Amniotic epithelial cell (primary cell): Measurements from ENCODE around the gene GABRG3.

Experiments
- DNase-seq: peaks from one replicate; pipeline ENCODE4 v3.0.0-alpha.2; 2010; ENCODE audit warnings: low read depth

GABRG3 gene

DNA sequence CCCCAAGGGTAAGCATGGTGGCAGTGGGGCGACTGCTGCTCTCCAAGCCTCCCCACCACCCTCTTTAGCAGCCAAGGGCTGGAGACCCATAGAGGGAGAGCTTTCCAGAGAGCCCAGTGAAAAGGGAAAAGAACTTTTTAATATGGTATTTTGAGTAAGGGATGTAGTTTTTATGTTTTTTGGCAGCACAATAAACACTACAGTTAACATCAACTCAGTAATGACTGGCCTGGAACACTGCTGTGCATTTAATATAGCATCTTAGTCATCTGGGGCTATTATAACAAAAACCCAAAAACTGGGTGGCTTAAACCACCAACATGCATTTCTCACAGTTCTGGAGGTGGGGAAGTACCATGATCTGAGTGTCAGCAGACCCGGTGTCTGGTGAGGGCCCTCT, 495.8 kb downstream of the GABRG3 start:
- no peak for DNase-seq

DNA sequence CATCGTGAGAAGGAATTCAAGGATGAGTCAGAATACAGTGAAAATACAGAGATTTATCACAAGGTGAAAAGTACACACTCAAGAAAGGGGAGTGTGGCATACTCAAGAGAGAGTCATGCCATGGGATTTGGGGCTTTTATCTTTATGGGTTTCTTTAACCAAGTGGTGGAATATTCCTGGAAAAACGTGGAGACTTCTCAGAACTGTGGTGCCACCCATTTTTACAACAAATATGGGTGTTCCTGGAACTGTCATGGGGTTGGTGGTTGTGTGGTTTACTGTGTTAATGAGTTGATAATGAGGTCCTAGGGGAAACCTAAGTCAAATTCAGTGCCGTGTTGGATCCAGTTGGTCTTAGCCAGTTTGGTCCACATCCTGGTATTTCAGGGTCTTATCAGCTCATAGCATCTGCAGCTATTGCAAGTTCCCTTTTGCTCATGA, 497.2 kb downstream of the GABRG3 start:
- no peak for DNase-seq

DNA sequence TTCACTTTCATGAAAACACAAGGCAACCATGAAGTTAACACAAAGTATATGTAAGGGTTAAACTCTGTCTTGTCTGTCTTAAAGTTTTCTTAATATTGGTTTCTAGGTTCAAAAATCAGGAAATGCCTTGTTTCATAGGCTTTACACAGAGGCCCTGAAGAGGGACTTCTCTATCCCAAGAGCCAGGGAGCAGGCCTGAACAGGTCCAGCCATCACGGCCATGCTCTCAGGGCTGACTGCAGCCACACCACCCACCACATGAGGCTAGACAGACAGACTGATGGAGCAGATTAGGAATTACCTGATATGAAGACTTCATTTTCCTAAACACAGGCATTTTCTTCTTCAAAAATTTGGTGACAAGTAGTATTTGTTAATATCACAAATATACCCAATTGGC, 502.9 kb downstream of the GABRG3 start:
- no peak for DNase-seq

DNA sequence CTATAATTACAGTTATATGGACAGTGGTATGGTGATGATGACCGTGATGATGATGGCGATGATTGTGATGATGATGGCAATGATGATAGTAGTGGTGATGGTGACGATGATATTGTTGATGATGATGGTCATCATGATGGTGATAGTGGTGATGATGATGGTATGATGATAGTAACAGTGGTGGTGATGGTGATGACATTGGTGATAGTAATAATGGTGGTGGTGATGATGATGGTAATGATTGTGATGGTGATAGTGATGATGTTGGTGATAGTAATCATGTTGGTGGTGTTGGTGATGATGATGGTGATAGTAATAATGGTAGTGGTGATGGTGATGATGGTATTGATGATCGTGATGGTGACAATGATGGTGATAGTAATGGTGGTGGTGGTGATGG, 504.4 kb downstream of the GABRG3 start:
- no peak for DNase-seq

DNA sequence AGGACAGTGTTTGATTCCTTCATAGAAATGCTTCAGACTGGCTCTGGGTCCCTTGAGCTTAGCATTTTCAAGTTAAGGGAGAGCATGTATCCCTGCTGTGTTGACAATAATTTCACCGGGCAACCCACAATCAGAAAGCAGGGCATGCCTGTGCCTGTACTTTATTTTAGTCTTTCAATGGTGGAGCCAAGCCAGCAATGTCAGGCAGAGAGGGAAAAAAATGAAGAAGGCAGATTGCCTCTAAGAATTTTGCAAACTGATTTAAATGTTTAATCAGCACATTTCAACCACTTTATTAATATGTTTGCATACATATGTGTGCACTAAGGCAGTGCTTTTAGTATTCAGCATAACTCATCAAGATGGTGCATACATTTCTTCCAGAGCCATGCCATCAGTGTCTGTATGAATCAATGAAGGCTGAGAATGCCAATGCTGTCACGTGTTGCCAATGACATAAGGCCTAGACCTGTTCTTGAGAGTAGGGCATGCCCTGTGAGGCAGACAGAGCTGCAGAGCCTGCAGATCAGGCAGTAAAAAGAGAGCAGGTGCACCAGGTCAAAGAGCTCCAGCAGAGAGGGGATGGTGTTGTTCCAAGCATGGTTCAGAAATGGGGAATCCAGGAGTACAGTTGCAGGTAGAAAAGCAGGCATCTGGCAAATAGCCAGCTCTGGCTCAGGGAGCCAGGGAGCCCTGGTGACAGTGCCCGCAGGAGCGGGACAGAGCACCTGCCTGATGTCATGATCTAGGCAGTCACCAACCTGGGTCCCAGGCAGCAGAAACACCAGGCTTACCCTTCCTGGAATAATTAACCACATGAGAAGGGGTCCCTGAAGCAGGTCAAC, 508.5 kb downstream of the GABRG3 start:
- no peak for DNase-seq

DNA sequence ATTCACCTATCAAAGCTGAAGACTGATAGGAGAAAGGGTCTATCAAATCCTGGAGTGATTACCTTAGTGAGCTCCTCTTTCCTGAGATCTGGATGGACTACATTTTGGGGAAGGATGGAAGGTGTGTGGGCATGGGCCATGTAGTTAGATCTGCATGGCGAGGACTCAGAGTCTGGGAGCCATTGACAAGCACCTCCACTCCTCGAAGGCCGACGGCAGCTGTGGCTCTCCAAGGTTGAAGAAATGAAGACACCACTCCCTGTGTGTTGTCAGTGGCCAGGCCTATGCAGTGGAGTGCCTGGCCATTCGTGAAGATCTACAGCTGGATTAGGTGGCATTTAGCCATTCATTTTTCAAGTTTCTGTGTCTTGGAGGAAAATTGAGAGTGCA, 509.2 kb downstream of the GABRG3 start:
- no peak for DNase-seq

DNA sequence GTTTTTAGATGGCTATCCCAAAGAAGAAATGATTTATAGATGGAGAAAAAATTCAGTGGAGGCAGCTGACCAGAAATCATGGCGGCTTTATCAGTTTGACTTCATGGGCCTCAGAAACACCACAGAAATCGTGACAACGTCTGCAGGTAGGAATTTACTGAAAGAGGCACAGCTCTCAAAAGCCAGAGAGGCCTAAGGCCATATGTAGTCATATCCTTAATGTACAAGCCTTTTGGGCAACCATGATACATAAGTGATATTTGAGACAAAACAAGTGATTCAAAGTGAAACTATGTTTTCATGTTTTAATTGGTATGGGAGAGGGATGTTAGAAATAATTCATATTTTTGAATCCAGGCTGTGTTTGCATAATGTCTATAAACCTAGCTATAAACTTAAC, 509.7 kb downstream of the GABRG3 start:
- DNase-seq, result no peak

DNA sequence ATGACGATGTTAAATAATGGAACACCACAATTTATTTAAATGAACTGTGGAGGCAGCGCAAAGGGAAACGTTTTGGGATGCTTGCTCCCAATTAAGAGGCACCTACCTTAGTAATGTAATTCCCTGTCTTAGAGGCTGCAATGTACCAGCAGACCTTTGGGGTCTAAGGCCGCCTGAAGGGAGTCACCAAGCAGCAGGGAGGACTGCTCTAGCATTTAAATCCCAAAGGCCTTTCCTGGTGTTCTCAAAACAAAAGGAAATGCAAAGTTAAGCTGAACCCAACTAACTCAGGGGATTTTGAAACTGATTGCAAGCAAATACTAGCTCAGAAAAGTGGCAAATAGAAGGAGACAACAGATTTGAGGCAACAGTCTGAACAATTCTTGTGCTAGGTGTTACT, 510.8 kb downstream of the GABRG3 start:
- DNase-seq, result no peak

DNA sequence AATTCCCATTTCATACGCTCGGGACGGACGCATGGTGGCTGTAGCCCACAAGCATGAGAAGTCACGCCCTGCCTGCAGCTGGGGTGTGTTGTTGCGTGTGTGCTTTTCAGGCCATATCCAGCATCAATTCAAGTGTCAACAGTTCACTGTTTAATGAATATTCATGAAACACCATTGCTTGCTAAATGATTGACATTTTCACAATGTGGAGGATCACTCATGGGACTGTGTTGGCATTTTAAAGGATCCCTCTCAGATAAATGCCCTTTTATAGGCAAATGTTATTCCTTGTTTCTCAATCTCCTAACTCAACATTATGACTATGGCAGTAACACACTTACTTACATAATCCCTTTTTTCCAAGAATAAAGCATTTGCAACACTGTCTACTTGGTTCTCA, 511.3 kb downstream of the GABRG3 start:
- DNase-seq, result no peak

DNA sequence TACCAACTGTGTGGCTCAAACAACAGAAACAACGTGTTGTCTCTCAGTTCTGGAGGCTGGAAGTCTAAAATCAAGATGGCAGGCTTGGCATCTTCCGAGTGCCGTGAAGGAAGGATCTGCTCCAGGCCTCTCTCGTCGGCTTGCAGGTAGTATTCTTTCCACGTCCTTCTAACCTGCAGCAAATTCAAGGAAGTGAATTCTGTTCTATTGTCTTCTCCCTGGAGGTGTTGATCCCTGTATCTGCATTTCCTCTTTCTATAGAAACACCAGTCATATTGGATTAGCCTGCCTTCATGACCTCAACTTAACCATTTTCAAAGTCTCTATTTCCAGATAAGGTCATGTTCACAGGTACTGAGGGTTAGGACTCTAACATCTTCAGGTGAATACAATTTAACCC, 512.1 kb downstream of the GABRG3 start:
- no peak for DNase-seq

DNA sequence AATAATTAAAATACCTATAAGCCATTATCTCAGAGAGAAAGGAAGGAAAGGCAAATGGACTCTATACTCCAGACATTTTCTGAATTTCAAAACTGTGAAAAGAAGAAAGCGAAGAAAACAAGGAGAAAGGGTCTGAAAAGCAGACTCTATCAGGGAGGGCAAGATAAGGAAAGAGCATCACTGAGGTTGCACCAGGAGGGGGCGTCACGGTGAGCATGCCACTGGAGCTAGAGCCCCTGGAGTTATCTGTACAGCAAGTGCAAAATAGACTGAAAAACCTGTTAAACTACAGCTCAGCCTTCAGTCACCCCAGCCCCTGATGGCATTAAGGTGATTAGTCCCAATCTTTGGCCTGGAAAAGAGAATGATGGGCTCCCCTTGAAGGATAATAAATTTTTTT, 514.3 kb downstream of the GABRG3 start:
- no peak for DNase-seq

DNA sequence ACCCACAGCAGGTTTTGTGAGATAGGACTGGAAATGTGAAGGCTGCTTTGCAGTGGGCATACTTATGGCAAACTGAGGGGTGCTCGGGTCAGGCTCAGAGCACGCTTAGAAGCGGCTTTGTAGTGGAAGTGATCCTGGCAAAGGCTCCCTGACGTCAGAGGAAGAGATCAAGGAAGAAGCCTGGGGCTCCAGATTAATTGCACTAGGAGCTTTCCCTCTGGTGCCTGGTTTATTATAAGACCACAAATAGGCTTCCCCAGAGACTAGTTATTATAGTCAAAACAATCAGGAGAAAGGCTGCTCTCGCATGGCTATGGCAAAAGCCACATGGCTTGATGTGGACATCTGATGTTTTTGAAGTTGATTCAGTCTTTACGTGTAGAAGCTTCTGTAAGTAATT, 515.1 kb downstream of the GABRG3 start:
- DNase-seq, result no peak

DNA sequence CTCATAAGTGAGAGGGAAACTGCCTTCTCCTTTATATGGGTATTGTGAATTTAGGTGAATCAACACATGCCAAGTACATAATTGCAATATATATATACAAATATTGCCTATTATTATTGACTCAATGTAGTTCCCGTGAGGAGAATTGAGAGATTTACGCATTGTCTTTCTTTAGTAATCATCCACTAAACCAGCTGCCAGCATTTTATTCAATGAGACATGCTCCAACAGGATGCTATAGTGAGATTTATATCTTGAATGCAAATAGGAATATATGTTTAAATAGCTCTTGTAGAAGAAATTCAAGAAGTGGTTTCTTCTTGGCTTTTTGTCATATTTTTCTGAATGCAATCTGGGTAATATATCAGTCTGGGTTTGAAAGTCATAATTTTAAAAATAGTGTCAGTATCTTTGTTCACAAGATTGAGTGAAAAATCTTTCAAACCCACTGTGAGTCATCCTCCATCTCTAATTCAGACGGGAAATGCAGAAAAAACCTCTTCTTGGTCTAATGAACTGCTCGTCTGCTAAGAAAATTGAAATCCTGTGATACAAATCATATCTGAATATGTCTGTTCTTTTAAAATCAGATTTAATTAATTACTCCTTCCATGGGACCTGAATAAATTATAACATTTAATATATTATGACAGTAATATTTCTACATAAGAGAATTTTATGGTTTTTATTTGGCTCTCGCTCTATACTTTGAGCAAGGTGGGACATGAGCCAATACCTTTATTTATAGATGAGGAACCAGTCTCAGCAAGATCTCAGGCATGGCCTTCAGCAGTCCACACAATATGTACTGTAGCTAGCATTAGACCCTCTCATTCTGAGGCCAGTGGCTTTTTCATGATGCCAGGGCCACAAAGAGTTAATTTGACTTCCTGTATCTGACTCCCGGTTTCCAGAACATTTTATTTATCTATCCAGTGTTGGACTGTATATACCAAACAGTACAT, 516.0 kb downstream of the GABRG3 start:
- DNase-seq, result no peak

DNA sequence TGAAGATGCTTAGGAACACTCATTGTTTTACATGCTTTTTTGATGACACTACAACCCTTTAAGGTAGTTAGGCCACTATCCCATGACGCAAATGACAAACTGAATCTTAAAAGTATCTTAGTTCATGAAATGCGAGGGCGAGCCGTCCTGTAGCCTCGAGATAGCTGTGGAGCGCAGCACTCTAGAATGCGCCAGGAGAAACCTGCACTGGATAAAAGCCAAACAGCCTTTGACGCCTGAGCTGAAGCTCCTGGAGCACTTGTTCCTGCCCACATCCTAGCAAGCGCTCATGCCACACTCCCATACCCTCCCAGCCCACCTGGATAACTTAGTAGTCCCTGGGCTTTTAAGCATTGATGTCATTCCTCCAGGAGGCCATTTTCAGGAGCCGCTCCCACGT, 516.9 kb downstream of the GABRG3 start:
- no peak for DNase-seq

DNA sequence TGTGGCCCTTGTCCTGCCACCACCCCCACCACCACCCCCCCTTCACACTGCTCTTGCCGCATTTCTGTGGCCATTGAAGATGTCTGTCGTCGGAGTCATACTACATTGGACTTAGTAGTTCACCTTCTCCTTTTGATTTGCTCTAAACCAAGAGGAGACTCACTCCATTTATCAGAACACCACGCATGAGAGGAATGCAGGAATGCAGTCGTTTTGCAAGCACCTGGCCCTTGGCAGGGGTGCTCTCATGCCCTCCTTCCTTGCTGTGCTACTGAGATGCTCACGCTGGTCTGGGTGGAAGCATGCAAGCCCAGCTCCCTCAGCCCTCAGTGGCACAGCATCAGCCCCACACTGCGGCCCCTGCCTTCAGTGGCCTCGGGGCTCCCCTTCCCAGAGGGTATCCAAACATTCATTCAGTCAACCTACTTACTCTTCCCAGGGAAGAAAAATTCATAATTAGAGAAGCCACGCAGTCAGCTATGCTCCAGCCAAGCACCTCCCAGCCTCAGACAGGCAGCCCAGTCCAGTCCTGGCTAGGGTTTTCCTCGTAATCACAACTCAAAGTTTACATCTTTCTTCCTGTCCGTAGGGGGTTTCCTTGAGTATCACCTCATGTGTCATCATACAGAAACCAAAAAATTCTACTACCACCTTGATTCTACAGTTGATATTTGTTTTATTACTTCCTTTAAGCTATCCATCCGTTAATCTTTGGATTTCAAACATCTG, 520.0 kb downstream of the GABRG3 start:
- DNase-seq, result no peak

DNA sequence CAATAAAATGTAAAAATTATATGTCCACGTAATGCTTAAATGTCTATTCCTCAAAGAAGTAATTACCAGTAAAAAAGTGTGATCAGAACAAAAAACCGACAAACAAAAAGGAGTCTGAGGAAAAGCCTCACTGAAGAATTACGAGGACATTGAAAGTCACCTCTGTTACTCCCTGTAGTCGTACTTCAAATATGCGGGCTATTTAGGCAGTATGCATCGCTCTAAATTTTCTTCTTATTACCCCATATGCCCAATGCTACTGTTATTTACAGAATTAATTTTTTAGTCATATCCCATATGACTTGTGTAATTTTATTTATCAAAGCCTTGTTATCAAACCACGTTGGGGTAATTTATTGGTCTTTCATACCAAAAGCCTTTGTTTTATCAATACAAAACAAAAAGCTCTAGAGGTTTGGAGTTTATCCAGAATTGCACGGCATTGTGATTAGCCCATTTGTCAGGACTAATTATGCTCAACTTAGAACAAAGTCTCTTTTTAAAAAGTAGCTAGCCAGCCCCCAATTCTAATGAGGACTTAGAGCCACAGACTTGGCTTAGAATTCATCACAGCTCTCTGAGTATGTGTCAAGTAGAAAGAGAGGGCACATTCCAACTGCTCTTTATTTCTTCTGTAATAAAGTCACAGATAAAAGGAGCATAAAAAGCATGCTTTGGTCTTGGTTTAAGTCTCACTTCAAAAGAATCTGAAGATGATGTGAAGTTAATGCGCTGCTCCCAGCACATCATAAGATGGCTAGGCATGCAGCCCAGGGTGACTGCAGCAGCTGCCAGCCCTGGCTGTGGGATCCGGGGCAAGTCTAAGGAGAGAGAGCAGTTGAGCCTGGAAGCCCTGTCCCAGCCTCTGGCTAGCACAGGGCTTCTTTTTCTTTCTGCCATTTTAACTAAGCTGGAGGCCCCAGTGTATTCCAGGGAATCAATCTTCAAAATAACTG, 521.0 kb downstream of the GABRG3 start:
- DNase-seq, result no peak

DNA sequence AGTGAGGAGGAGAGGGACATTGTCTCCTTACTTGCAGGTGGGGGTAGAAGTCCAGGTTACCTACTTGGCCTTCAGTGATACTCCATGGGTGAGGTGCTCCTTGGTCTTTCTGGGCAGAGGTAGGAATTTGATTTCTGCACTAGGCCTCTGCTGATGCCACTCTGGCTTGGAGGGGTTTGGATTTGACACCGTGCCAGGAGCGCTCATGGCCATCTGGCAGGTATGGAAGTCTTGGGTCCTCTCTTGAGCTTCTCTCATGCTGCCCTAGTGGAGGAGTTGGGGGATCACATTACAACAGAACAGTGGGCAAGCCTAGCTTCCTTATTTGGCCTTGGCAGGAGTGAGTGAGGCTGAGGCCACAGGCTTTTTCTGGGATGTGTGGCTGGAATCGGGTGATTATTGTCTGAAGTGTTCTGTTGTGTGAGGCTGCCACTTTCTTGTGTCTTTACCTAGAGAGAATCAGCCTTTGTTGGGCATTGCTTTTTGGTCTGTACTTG, 525.0 kb downstream of the GABRG3 start:
- no peak for DNase-seq

DNA sequence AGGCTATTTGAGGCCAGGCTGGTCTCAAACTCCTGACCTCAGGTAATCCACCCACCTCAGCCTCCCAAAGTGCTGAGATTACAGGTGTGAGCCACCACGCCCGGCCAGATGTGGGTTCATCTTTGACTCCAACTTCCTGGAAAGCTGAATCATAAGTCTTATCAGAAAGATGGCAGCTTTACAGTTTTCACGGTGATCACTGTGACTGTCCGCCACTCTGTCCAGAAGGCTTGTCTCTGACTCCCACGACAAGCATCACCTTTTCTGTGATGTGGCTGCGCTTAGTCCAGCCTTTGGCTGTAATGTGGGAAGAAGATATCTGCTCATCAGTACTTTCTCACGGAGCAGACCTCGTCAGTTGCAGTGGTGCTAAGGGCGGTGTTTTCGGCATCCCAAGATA, 527.7 kb downstream of the GABRG3 start:
- DNase-seq, result no peak

DNA sequence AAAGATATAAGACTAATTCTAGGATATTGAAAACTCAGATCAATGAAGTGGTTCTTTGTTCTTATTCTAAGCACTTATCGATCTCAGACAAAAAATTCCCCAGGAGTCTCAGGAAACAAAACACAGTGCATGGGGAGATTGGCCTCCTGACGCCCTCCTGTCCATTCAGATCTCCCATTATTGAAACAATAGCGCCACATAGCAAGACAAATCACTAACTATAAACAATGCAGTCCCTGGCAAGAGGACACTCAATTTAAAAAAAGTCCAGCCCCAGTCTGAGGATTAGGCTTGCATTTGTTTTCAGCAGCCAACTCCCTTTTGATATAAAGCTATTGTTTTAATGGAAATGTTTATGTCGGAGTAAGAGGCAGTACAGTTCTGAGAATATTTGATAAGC, 528.2 kb downstream of the GABRG3 start:
- no peak for DNase-seq

DNA sequence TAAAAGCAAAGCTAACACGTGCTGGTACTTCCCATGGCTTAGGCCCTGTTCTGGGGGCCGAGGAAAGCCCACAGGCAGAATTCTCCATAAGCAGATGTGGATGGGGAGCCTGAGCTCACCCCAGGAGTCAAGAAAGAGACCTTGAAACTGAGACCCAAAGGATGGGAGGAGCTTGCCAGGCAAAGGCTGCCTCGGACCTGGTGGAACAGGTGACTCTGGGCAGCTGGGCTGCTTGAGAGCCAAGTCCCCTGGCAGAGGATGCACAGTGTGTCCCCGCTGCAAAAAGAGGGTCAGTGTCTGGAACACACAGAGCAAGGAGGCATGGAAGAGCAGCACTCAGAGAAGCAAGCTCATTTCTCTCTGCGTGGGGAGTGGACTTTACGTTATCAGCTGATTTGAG, 528.7 kb downstream of the GABRG3 start:
- DNase-seq, result no peak

DNA sequence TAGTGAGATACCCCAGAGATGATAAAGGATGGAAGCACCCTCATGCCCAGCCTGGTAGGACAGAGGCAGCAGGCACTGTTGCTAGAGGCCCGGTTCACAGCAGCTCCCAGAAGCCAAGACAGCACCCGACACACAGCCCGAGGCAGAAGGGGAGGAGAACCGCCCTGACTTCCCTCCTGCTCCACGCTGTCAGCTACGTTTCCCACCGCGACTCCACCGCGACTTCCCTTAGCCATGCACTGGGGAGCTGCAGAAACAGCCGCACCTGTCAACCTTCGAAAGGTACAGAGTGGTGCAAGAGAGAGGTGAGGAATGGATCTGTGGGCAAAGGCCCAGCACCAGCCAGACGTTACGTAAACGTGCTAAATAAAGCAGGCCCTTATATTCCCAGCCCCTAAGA, 529.2 kb downstream of the GABRG3 start:
- no peak for DNase-seq
